ENCODE results near the gene HIPK2.

The HIPK2 gene

GRCh38 chr7:139667377-139667776 lies 110.4 kb downstream of the HIPK2 start:
- DNase-seq = no peak

- no peak for DNase-seq
These were observed 111.3 kb downstream of the HIPK2 start for GRCh38 chr7:139666501-139666900.

- DNase-seq = no peak
These were observed 113.4 kb downstream of the HIPK2 start for GRCh38 chr7:139664434-139664833.

GRCh38 chr7:139663608-139664177 lies 114.1 kb downstream of the HIPK2 start:
- no peak for DNase-seq

- DNase-seq = no peak
These were observed 115.9 kb downstream of the HIPK2 start for GRCh38 chr7:139661903-139662302.

- DNase-seq = no peak
These were observed 116.8 kb downstream of the HIPK2 start for GRCh38 chr7:139661043-139661440.

- DNase-seq = no peak
These were observed 117.3 kb downstream of the HIPK2 start for GRCh38 chr7:139660317-139661042.

GRCh38 chr7:139659922-139660316 lies 117.9 kb downstream of the HIPK2 start:
- DNase-seq = no peak

- no peak for DNase-seq
These were observed 118.7 kb downstream of the HIPK2 start for GRCh38 chr7:139658908-139659675.

- DNase-seq = no peak
These were observed 119.5 kb downstream of the HIPK2 start for GRCh38 chr7:139658296-139658695.

GRCh38 chr7:139657725-139658124 lies 120.1 kb downstream of the HIPK2 start:
- no peak for DNase-seq

GRCh38 chr7:139656387-139656786 lies 121.4 kb downstream of the HIPK2 start:
- DNase-seq = no peak

GRCh38 chr7:139655305-139655704 lies 122.5 kb downstream of the HIPK2 start:
- DNase-seq = no peak

GRCh38 chr7:139654276-139655181 lies 123.3 kb downstream of the HIPK2 start:
- DNase-seq = no peak

GRCh38 chr7:139651914-139652313 lies 125.9 kb downstream of the HIPK2 start:
- DNase-seq = no peak

- no peak for DNase-seq
These were observed 126.5 kb downstream of the HIPK2 start for GRCh38 chr7:139651308-139651707.

- DNase-seq = no peak
These were observed 127.2 kb downstream of the HIPK2 start for GRCh38 chr7:139650429-139651100.

- DNase-seq = no peak
These were observed 128.8 kb downstream of the HIPK2 start for GRCh38 chr7:139648941-139649425.

GRCh38 chr7:139648391-139648861 lies 129.4 kb downstream of the HIPK2 start:
- DNase-seq = no peak

- no peak for DNase-seq
These were observed 129.9 kb downstream of the HIPK2 start for GRCh38 chr7:139647814-139648390.

- DNase-seq = no peak
These were observed 130.7 kb downstream of the HIPK2 start for GRCh38 chr7:139647085-139647484.

GRCh38 chr7:139646566-139646965 lies 131.2 kb downstream of the HIPK2 start:
- no peak for DNase-seq

All from T1000 (cell line).